Measurements from ENCODE around the gene LCE1C. TPM values are rescaled to one million over a fixed set of nuclear protein-coding genes. Genes with fewer than 3 reads are reported as not detected.

Gene LCE1C
- total RNA-seq, 2 donors from 2014 or later, result not detected

- TF ChIP-seq CTCF (IDR thresholded peaks at IDR 0.05), result no peak
- Histone ChIP-seq H3K4me1 (no peaks in the 10 kb centered on the region), H3K27ac (no peak overlapping the region), H3K9me3 (no peaks in the 10 kb centered on the region), H3K27me3 (no peaks in the 10 kb centered on the region), H3K36me3 (no peaks in the 10 kb centered on the region), H3K4me3 (no peak overlapping the region)
- DNase-seq (ENCODE audit: low spot score), result no peak
Measured at GRCh38 chr1:152770411-152770810, 36.0 kb downstream of the LCE1C start.

- Histone ChIP-seq H3K27ac (no peak overlapping the region), H3K9me3 (no peaks in the 10 kb centered on the region), H3K4me1 (no peaks in the 10 kb centered on the region), H3K4me3 (no peak overlapping the region), H3K27me3 (no peaks in the 10 kb centered on the region), H3K36me3 (no peaks in the 10 kb centered on the region)
- TF ChIP-seq CTCF (IDR thresholded peaks at IDR 0.05), result no peak
- DNase-seq (ENCODE audit: low spot score), result no peak
Measured at GRCh38 chr1:152768847-152769533, 37.5 kb downstream of the LCE1C start.

DNA sequence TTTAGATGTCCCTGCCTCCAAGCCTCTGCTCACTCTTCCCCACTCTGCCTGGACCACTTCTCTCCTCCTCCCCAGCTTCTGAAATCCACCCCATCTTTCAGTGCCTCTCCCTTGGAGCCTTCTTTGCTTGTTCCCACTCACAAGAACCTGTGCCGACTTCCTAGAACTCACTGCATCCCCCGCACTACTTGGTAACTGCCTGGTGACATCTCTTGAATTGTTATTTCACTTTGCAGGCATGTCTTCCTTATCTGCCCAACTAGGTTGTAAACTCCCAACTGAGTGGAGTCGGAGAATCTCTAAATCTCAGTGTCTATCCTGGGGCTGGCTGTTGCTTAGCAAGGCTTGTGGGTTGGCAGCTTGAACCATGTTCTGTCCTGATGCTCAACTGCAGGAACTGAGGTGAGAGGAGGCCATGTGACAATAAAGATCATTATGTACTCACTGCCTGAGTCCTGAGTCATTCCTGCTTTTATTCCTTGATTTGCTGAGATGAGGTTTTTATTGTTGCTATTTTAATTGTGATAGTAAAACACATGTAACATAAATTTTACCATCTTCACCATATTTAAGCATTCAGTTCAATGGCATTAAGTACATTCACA is 44.7 kb downstream of the LCE1C start:
- Histone ChIP-seq H3K4me1 (no peaks in the 10 kb centered on the region), H3K27ac (no peak overlapping the region), H3K9me3 (no peaks in the 10 kb centered on the region), H3K27me3 (no peaks in the 10 kb centered on the region), H3K36me3 (no peaks in the 10 kb centered on the region), H3K4me3 (no peak overlapping the region)
- no peak for TF ChIP-seq CTCF (IDR thresholded peaks at IDR 0.05)
- no peak for DNase-seq (ENCODE audit: low spot score)

DNA sequence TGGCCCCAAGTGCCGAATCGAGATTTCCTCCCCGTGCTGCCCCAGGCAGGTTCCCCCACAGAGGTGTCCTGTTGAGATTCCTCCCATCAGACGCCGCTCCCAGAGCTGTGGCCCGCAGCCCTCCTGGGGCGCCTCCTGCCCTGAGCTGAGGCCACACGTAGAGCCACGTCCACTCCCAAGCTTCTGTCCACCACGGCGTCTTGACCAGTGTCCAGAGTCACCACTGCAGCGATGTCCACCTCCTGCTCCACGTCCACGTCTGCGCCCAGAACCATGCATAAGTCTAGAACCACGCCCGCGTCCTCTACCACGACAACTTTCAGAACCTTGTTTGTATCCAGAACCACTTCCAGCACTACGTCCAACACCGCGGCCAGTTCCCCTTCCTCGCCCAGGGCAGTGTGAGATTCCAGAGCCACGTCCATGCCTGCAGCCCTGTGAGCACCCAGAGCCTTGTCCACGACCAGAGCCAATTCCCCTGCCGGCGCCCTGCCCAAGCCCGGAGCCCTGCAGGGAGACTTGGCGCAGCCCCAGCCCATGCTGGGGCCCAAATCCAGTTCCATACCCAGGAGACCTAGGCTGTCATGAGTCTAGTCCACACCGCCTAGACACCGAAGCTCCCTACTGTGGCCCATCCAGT is 45.8 kb downstream of the LCE1C start:
- TF ChIP-seq CTCF (IDR thresholded peaks at IDR 0.05), result no peak
- no peaks in the 10 kb centered on the region for H3K4me1 ChIP-seq
- DNase-seq (ENCODE audit: low spot score), result no peak
- no peak overlapping the region for H3K4me3 ChIP-seq
- no peaks in the 10 kb centered on the region for H3K9me3 ChIP-seq
- no peaks in the 10 kb centered on the region for H3K27me3 ChIP-seq
- no peaks in the 10 kb centered on the region for H3K36me3 ChIP-seq
- no peak overlapping the region for H3K27ac ChIP-seq

GRCh38 chr1:152759453-152760173 is 46.8 kb downstream of the LCE1C start:
- no peak for TF ChIP-seq CTCF (IDR thresholded peaks at IDR 0.05)
- Histone ChIP-seq H3K9me3 (no peaks in the 10 kb centered on the region), H3K27me3 (no peaks in the 10 kb centered on the region), H3K4me3 (no peak overlapping the region), H3K27ac (no peak overlapping the region), H3K36me3 (no peaks in the 10 kb centered on the region), H3K4me1 (no peaks in the 10 kb centered on the region)
- no peak for DNase-seq (ENCODE audit: low spot score)
